Measurements from ENCODE around the gene GRM8.

Gene GRM8

GRCh38 chr7:126411032-126411820 is 841.5 kb downstream of the GRM8 start:
- peak; percentile 48 for DNase-seq

- no peak for DNase-seq
These were observed 849.7 kb downstream of the GRM8 start for GRCh38 chr7:126403040-126403439.

DNA sequence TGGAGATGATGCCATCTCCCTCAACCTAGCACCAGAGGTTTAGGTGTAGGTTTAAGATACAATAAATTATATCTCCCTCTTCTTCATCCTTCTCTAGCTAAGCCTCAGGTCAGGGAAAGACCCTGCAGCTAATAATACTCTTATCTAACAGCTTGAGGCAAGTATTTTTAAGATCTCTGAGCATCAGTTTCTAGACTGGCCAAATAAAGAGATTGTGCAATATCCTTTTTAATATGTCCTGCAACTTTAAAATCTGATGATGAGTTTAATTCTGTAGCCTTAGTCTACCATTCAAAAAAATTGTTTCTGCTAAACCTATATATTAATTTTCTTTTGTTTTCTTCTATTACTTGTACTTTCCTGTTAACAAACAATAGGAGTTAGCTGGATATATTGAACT is 850.8 kb downstream of the GRM8 start:
- no peak for DNase-seq

GRCh38 chr7:126398851-126399529 is 853.8 kb downstream of the GRM8 start:
- no peak for DNase-seq

DNA sequence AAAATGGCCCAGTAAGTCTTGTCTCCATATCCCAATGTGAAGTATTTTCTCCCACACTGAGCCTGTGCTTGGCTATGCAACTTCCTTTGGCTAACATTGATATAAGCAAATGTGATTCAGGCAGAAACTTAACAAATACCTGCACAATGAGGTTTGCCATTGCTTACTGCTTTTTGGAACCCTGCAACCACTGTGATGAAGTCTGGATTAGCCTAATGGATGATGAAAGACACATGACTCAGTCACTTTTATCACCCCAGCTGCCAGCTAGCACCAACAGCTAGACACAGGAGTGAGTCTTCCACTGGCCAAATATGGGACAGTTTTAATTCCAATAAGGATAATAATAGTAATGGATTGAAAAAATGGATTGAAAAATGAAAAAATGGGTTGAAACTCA is 854.5 kb downstream of the GRM8 start:
- no peak for DNase-seq

- DNase-seq: no peak
These were observed 858.3 kb downstream of the GRM8 start for GRCh38 chr7:126394406-126394805.

All from OCI-M1 (cell line).